Stimulated activated naive CD4-positive, alpha-beta T cell (primary cell): ENCODE measurements around the gene CROCC2.

Experiments
- DNase-seq, 6 experiments: peaks; one replicate each; lab custom pipeline; 2025; lab: John Stamatoyannopoulos, UW

Gene CROCC2

GRCh38 chr2:240905176-240905781 is 857 bp upstream of the CROCC2 start:
- DNase-seq: no peak

- DNase-seq: no peak
Measured at GRCh38 chr2:240906911-240907590, 915 bp downstream of the CROCC2 start.

- no peak for DNase-seq
Measured at GRCh38 chr2:240909216-240909974, 3.3 kb downstream of the CROCC2 start.

GRCh38 chr2:240911641-240912265 is 5.6 kb downstream of the CROCC2 start:
- no peak for DNase-seq

GRCh38 chr2:240912878-240913809 is 7.0 kb downstream of the CROCC2 start:
- DNase-seq: no peak

GRCh38 chr2:240913810-240914644 is 7.9 kb downstream of the CROCC2 start:
- peak; percentile 12 to 61 (median 50) for DNase-seq

GRCh38 chr2:240914645-240915525 is 8.7 kb downstream of the CROCC2 start:
- no peak for DNase-seq

- DNase-seq: no peak
Measured at GRCh38 chr2:240915526-240916341, 9.6 kb downstream of the CROCC2 start.

GRCh38 chr2:240916571-240917008 is 10.5 kb downstream of the CROCC2 start:
- no peak for DNase-seq

GRCh38 chr2:240917009-240917683 is 11.0 kb downstream of the CROCC2 start:
- DNase-seq: no peak

GRCh38 chr2:240917684-240918257 is 11.6 kb downstream of the CROCC2 start:
- DNase-seq: no peak

- no peak for DNase-seq
Measured at GRCh38 chr2:240918258-240919091, 12.3 kb downstream of the CROCC2 start.

- no peak for DNase-seq
Measured at GRCh38 chr2:240919161-240919781, 13.1 kb downstream of the CROCC2 start.

GRCh38 chr2:240919786-240920782 is 13.9 kb downstream of the CROCC2 start:
- DNase-seq: no peak

GRCh38 chr2:240920783-240921231 is 14.7 kb downstream of the CROCC2 start:
- no peak for DNase-seq
